Neural cell (in vitro differentiated cells): Measurements from ENCODE around the gene FLYWCH2. TPM values are rescaled to one million over a fixed set of nuclear protein-coding genes. Genes with fewer than 3 reads are reported as not detected.

Source experiments
- H2AFZ ChIP-seq: fragments of 200-600, 300-800 bp; sonication (generic), shearing (Covaris generic); 2 replicates; pipeline ENCODE4 v1.6.0; 2014; ENCODE audit warnings: low read depth, mild to moderate bottlenecking, antibody characterized with exemption, low read length, moderate library complexity
- H3F3A ChIP-seq: fragments of 200-600 bp; shearing (Covaris generic); 2 replicates; pipeline ENCODE4 v1.6.1; 2016; ENCODE audit warnings: mild to moderate bottlenecking, moderate library complexity, mixed read lengths, antibody characterized with exemption, low read length; ENCODE audit not compliant: insufficient read depth, poor library complexity, severe bottlenecking
- H3K27ac ChIP-seq: fragments of 200-600, 300-800 bp; sonication (generic), shearing (Covaris generic); 2 replicates; pipeline ENCODE4 v1.5.1; 2014; ENCODE audit warnings: mild to moderate bottlenecking, low read length, moderate library complexity
- H3K27me3 ChIP-seq: fragments of 300-800, 200-600 bp; sonication (generic), shearing (Covaris generic); 2 replicates; pipeline ENCODE4 v1.6.0; 2014; ENCODE audit warnings: mild to moderate bottlenecking, low read depth, low read length, moderate library complexity; ENCODE audit not compliant: insufficient read depth
- H3K36me3 ChIP-seq: fragments of 300-800, 200-600 bp; sonication (generic), shearing (Covaris generic); 2 replicates; pipeline ENCODE4 v1.5.1; 2014; ENCODE audit warnings: mild to moderate bottlenecking, antibody characterized with exemption, low read length, moderate library complexity; ENCODE audit not compliant: insufficient read depth
- H3K4me2 ChIP-seq: fragments of 300-800, 200-600 bp; sonication (generic), shearing (Covaris generic); 2 replicates; pipeline ENCODE4 v1.6.0; 2014; ENCODE audit warnings: mild to moderate bottlenecking, low read length
- H3K4me3 ChIP-seq: fragments of 300-800, 200-600 bp; sonication (generic), shearing (Covaris generic); 2 replicates; pipeline ENCODE4 v1.5.1; 2014; ENCODE audit warnings: mild to moderate bottlenecking, low read length, moderate library complexity
- H3K79me2 ChIP-seq: fragments of 200-600 bp; shearing (Covaris generic); replicated peaks from 2 replicates; pipeline ENCODE4 v1.6.0; 2014; ENCODE audit warnings: mild to moderate bottlenecking, low read length, moderate library complexity; ENCODE audit not compliant: insufficient read depth
- H3K9ac ChIP-seq: fragments of 300-800, 200-600 bp; sonication (generic), shearing (Covaris generic); 2 replicates; pipeline ENCODE4 v1.6.1; 2016; ENCODE audit warnings: mild to moderate bottlenecking, low read length, mixed read lengths
- H3K9me2 ChIP-seq: fragments of 200-600 bp; shearing (Covaris generic); 2 replicates; pipeline ENCODE4 v1.6.1; 2016; ENCODE audit warnings: mild to moderate bottlenecking, low read length, mixed read lengths; ENCODE audit not compliant: insufficient read depth
- H3K9me3 ChIP-seq: fragments of 200-600, 300-800 bp; sonication (generic), shearing (Covaris generic); 2 replicates; pipeline ENCODE4 v1.6.1; 2016; ENCODE audit warnings: mild to moderate bottlenecking, mixed run types, low read length, moderate library complexity, mixed read lengths
- H4K20me1 ChIP-seq: fragments of 200-600 bp; shearing (Covaris generic); 2 replicates; pipeline ENCODE4 v1.6.1; 2016; ENCODE audit warnings: mild to moderate bottlenecking, mixed run types; ENCODE audit not compliant: insufficient read depth
- CTCF ChIP-seq: fragments of 450-650 bp; IDR thresholded peaks from 2 replicates; pipeline ENCODE4 v1.5.1; 2014; ENCODE audit warnings: antibody characterized with exemption, mild to moderate bottlenecking, moderate library complexity; ENCODE audit not compliant: poor library complexity, severe bottlenecking
- EP300 ChIP-seq: fragments of 450-650 bp; conservative IDR thresholded peaks from 2 replicates; pipeline ENCODE4 v1.6.1; 2014; ENCODE audit warnings: antibody characterized with exemption, mild to moderate bottlenecking, moderate library complexity; ENCODE audit not compliant: poor library complexity, severe bottlenecking
- EZH2 ChIP-seq: fragments of 200-600, 300-800 bp; shearing (Covaris generic), sonication (generic); IDR thresholded peaks from 2 replicates; pipeline ENCODE4 v1.6.1; 2014; ENCODE audit warnings: antibody characterized with exemption, low read length, borderline replicate concordance, mild to moderate bottlenecking; ENCODE audit not compliant: insufficient read depth, poor library complexity, severe bottlenecking
- MXI1 ChIP-seq: fragments of 450-650 bp; conservative IDR thresholded peaks from 2 replicates; pipeline ENCODE4 v1.6.1; 2014; ENCODE audit warnings: antibody characterized with exemption, mild to moderate bottlenecking; ENCODE audit not compliant: poor library complexity, severe bottlenecking
- POLR2AphosphoS5 ChIP-seq: IDR thresholded peaks from 2 replicates; pipeline ENCODE4 v1.6.1; 2012
- REST ChIP-seq: IDR thresholded peaks from 2 replicates; pipeline ENCODE4 v1.6.1; 2012; ENCODE audit warnings: borderline replicate concordance
- SMC3 ChIP-seq: fragments of 450-650 bp; conservative IDR thresholded peaks from 2 replicates; pipeline ENCODE4 v1.6.1; 2014; ENCODE audit warnings: antibody characterized with exemption, mild to moderate bottlenecking, moderate library complexity; ENCODE audit not compliant: poor library complexity
- TAF1 ChIP-seq: IDR thresholded peaks from 2 replicates; pipeline ENCODE4 v1.6.1; 2012; ENCODE audit warnings: low read depth
- polyA plus RNA-seq: library from polyadenylated mRNA; depleted of rRNA; stranded (reverse); fragments of >200 nt; gene quantifications from 2 replicates; pipeline ENCODE4 v1.2.3, GENCODE V29; 2014

Gene FLYWCH2
- polyA plus RNA-seq, 1 donor from 2014 or later: 193 TPM

GRCh38 chr16:2852731-2853507, 30.1 kb upstream of the FLYWCH2 start:
- TF ChIP-seq CTCF: no peak
- TF ChIP-seq MXI1: no peak
- TF ChIP-seq EZH2: no peak
- TF ChIP-seq REST: no peak
- TF ChIP-seq EP300: no peak
- no peak for TF ChIP-seq TAF1
- no peak overlapping the region for H3K9ac ChIP-seq
- no peak overlapping the region for H3K4me2 ChIP-seq
- H3K4me3 ChIP-seq: no peak overlapping the region
- no peaks in the 10 kb centered on the region for H3K36me3 ChIP-seq
- no peaks in the 10 kb centered on the region for H3K79me2 ChIP-seq
- H3K9me3 ChIP-seq: no peaks in the 10 kb centered on the region
- no peaks in the 10 kb centered on the region for H3F3A ChIP-seq
- H3K27me3 ChIP-seq: peaks cover 11% of the 10 kb centered on the region
- H4K20me1 ChIP-seq: no peaks in the 10 kb centered on the region
- H3K27ac ChIP-seq: no peak overlapping the region
- no peaks in the 10 kb centered on the region for H3K9me2 ChIP-seq
- H2AFZ ChIP-seq: no peak overlapping the region

- Histone ChIP-seq H3K9ac (no peak overlapping the region), H3K9me2 (no peaks in the 10 kb centered on the region), H3K27me3 (peaks cover 18% of the 10 kb centered on the region), H3F3A (no peaks in the 10 kb centered on the region), H3K4me3 (no peak overlapping the region), H3K36me3 (no peaks in the 10 kb centered on the region), H3K9me3 (no peaks in the 10 kb centered on the region), H4K20me1 (no peaks in the 10 kb centered on the region), H3K27ac (no peak overlapping the region), H3K4me2 (no peak overlapping the region), H2AFZ (no peak overlapping the region), H3K79me2 (no peaks in the 10 kb centered on the region)
- no peak for TF ChIP-seq POLR2AphosphoS5
- no peak for TF ChIP-seq EZH2
- no peak for TF ChIP-seq REST
- TF ChIP-seq SMC3: no peak
These were observed 29.4 kb upstream of the FLYWCH2 start for GRCh38 chr16:2853531-2854073.
